Stomach (tissue), 9 donors: Measurements from ENCODE around the gene ENOX1. TPM values are rescaled to one million over a fixed set of nuclear protein-coding genes. Genes with fewer than 3 reads are reported as not detected.
A peak's percentile ranks its signal among the peaks of the same experiment; 100 is the strongest.

Source experiments
- DNase-seq, 2 donors: peaks; one replicate each; pipeline versions ENCODE4 v3.0.0 to v3.0.0-alpha.2; 2013 to 2019
- H3K27ac ChIP-seq, 5 donors: fragments of 200-600 bp in 4 of 5; sonication (generic) in 4 of 5; one replicate each; pipeline ENCODE4 v1.5.1; 2013 to 2019; ENCODE audit warnings: mild to moderate bottlenecking in 1 of 5, moderate library complexity in 1 of 5
- H3K27me3 ChIP-seq, 3 donors: fragments of 200-600 bp; sonication (generic); one replicate each; pipeline ENCODE4 v1.5.1; 2017 to 2019; ENCODE audit warnings: mixed run types in 1 of 3
- H3K36me3 ChIP-seq, 4 donors: fragments of 200-600 bp; sonication (generic); 1 replicate in 3 of 4; 2 replicates in 1 of 4; pipeline ENCODE4 v1.5.1; 2016 to 2019
- H3K4me1 ChIP-seq, 4 donors: fragments of 200-600 bp; sonication (generic); one replicate each; pipeline ENCODE4 v1.5.1; 2016 to 2019
- H3K4me3 ChIP-seq, 4 donors: fragments of 200-600 bp; sonication (generic) in 3 of 4; one replicate each; pipeline ENCODE4 v1.5.1; 2016 to 2019; ENCODE audit warnings: mild to moderate bottlenecking in 1 of 4
- H3K9me3 ChIP-seq, 4 donors: fragments of 200-600 bp; sonication (generic); one replicate each; pipeline ENCODE4 v1.5.1; 2016 to 2019
- EP300 ChIP-seq: sonication (generic); formaldehyde crosslinking; IDR thresholded peaks from one replicate; pipeline ENCODE4 v1.6.1; 2017; ENCODE audit warnings: antibody characterized with exemption
- POLR2A ChIP-seq, 4 donors: fragments of 450-650 bp; IDR thresholded peaks; one replicate each; pipeline ENCODE4 v1.6.1; 2016; ENCODE audit warnings: antibody characterized with exemption in 4 of 4, control low read depth in 2 of 4, mild to moderate bottlenecking in 1 of 4, moderate library complexity in 1 of 4
- POLR2AphosphoS5 ChIP-seq, 3 donors: sonication (generic); formaldehyde crosslinking; IDR thresholded peaks; one replicate each; pipeline ENCODE4 v1.6.1; 2016; ENCODE audit warnings: antibody characterized with exemption in 3 of 3
- WGBS, 5 donors: extraction: QIAGEN DNeasy Blood & Tissue Kit in 3 of 5; methylation state at CpG; one replicate each; pipeline versions ENCODE4 v1.1.5 to v1.1.7; 2013 to 2018; 5-methylcytosine and 5-hydroxymethylcytosine counted together
- intact Hi-C: fragments of 100-400 bp; cut with DNase I; formaldehyde crosslinking; loops from one replicate; pipeline ENCODE4 v1.15.1; 2023; ENCODE audit warnings: low total_unique reads
- polyA plus RNA-seq, 3 donors: library from polyadenylated mRNA; stranded (reverse); fragments of 200-250 nt; gene quantifications; one replicate each; pipeline ENCODE4 v1.2.3, GENCODE V29; 2013
- total RNA-seq, 5 donors: library from RNA; depleted of rRNA; stranded (reverse); fragments of >200 nt; gene quantifications; one replicate each; pipeline versions ENCODE4 v1.1.0 to v1.2.3, GENCODE V29; 2014 to 2016
- TF ChIP-seq, protein P1 (sequence below), 7 experiments: fragments of 450-650 bp in 4 of 7; fragments of 200-600 bp in 3 of 7; sonication (generic) in 3 of 7; IDR thresholded peaks; one replicate each; pipeline ENCODE4 v1.5.1; 2016 to 2019; ENCODE audit warnings: antibody characterized with exemption in 7 of 7, control low read depth in 2 of 7, mild to moderate bottlenecking in 1 of 7
- donor health status: healthy with polysubstance abuse.
- donor health status: Bipolar disorder and iron deficiency.
- donor health status: healthy.

ENOX1 gene
- total and polyA plus RNA-seq, 8 donors = 0.46 to 6.2 (median 1.4) TPM; not detected in 1

DNA sequence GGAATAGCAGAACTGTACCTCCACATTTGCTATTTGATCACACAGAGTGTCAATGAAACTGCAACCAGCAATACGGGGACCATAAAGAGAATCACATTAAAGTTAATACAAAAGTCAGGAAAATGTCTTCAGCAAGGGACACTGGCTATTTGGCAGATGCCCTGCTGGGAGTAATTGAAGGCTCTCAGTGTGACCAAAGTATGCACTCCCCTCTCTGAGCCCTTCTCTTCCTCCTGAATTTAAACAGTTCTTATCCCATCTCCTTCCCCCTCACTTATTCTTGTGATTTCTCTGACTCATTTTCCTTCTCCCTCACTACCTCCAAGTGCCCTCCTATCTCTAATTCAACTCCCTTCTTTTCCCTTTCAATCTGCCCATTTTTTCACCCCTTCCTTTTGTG, 117.7 kb downstream of the ENOX1 start:
- Histone ChIP-seq H3K4me3 (no peak overlapping the region), H3K4me1 (peaks cover 0 to 25% (median 14%) of the 10 kb centered on the region in 4 donors), H3K9me3 (no peaks in the 10 kb centered on the region), H3K36me3 (no peaks in the 10 kb centered on the region), H3K27me3 (no peaks in the 10 kb centered on the region), H3K27ac (no peak overlapping the region)
- no peak for DNase-seq
- WGBS, 5 donors = 79 to 94% (median 90%) methylated on average over 1 of the region's 1 CpG
- intact Hi-C loops = no loop called here
- TF ChIP-seq POLR2AphosphoS5 (IDR thresholded peaks at IDR 0.05) = no peak
- TF ChIP-seq, protein P1, sequence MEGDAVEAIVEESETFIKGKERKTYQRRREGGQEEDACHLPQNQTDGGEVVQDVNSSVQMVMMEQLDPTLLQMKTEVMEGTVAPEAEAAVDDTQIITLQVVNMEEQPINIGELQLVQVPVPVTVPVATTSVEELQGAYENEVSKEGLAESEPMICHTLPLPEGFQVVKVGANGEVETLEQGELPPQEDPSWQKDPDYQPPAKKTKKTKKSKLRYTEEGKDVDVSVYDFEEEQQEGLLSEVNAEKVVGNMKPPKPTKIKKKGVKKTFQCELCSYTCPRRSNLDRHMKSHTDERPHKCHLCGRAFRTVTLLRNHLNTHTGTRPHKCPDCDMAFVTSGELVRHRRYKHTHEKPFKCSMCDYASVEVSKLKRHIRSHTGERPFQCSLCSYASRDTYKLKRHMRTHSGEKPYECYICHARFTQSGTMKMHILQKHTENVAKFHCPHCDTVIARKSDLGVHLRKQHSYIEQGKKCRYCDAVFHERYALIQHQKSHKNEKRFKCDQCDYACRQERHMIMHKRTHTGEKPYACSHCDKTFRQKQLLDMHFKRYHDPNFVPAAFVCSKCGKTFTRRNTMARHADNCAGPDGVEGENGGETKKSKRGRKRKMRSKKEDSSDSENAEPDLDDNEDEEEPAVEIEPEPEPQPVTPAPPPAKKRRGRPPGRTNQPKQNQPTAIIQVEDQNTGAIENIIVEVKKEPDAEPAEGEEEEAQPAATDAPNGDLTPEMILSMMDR (IDR thresholded peaks at IDR 0.05) = no peak
- TF ChIP-seq EP300 = no peak
- no peak for TF ChIP-seq POLR2A (IDR thresholded peaks at IDR 0.05)

DNA sequence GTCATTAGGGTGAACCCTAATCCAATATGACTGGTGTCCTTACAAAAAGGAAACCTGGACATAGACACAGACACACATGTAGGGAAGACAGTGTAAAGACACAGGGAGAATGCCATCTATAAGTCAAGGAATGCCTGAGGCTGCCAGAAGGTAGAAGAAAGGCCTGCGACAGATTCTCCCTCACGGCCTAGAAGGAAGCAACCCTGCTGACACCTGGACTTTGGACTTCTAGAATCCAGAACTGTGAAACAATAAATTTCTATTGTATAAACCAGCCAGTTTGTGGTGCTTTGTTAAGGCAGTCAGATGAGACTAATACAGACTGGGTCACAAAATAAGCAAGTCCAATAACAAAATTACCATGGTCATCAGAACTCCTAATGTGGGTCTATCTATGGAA, 120.4 kb downstream of the ENOX1 start:
- Histone ChIP-seq H3K4me3 (no peak overlapping the region), H3K9me3 (no peaks in the 10 kb centered on the region), H3K27ac (no peak overlapping the region), H3K36me3 (no peaks in the 10 kb centered on the region), H3K27me3 (no peaks in the 10 kb centered on the region), H3K4me1 (peaks cover 0 to 39% (median 22%) of the 10 kb centered on the region in 4 donors)
- intact Hi-C loops = no loop called here
- TF ChIP-seq POLR2A (IDR thresholded peaks at IDR 0.05) = no peak
- no peak for TF ChIP-seq EP300
- TF ChIP-seq POLR2AphosphoS5 (IDR thresholded peaks at IDR 0.05) = no peak
- TF ChIP-seq, protein P1 (IDR thresholded peaks at IDR 0.05) = no peak
- DNase-seq = no peak
- 84 to 89% (median 86%) methylated on average over 2 of the region's 2 CpGs for WGBS, 5 donors

DNA sequence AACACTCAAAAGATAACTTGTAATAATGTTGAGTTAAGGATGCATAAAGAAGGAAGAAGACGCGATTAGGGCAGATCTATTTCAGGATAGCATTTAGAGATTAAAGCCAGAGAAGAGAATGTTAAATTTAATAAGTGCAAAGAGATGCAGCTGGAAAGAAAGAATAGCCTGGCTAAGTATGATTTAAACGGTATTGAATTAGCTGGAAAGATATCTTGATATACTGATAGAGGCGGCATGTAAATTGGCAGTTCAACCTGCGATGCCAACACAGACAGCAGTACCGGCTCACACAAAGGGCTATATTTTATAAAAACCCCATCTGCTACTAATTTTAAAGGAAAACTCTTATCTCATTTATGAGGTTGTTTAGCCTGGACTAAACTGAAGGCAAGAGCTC, 121.4 kb downstream of the ENOX1 start:
- peak overlapping the region in 2 of 5 donors; percentile 25 to 42 for H3K27ac ChIP-seq
- no peaks in the 10 kb centered on the region for H3K27me3 ChIP-seq
- TF ChIP-seq EP300 (no peak), POLR2A (IDR thresholded peaks at IDR 0.05) (no peak), POLR2AphosphoS5 (IDR thresholded peaks at IDR 0.05) (no peak)
- TF ChIP-seq, protein P1 (IDR thresholded peaks at IDR 0.05) = no peak
- DNase-seq = no peak
- intact Hi-C loops = no loop called here
- WGBS, 5 donors = 44 to 61% (median 53%) methylated on average over 6 of the region's 6 CpGs
- H3K4me3 ChIP-seq = no peak overlapping the region
- peaks cover 0 to 39% (median 22%) of the 10 kb centered on the region in 4 donors for H3K4me1 ChIP-seq
- no peaks in the 10 kb centered on the region for H3K9me3 ChIP-seq
- H3K36me3 ChIP-seq = no peaks in the 10 kb centered on the region

DNA sequence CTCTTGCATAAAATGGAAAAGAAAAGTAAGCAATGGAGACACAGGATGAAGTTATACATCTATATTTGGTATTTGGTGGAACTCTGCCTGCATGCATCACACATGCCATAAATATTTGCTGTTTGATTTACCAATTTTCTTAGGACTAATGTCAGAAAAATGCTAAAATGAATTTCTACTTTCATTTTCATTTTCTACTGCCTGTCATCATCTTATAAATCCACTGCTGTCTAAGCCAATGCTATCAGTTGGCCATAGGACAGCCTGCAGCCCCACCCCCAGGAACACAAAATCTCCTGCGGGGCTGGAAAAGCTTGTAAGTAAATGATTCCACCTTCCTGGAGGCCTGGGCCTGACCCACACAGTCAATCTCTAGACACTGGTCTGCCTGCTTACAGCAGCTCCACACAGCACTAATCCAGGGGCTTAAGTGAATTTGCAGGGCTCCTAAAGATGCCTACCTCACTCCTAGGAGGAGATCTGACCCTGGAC, 122.0 kb downstream of the ENOX1 start:
- TF ChIP-seq EP300 (no peak), POLR2A (IDR thresholded peaks at IDR 0.05) (no peak), POLR2AphosphoS5 (IDR thresholded peaks at IDR 0.05) (no peak)
- TF ChIP-seq, protein P1 (IDR thresholded peaks at IDR 0.05) = no peak
- H3K4me3 ChIP-seq = no peak overlapping the region
- H3K27me3 ChIP-seq = no peaks in the 10 kb centered on the region
- H3K36me3 ChIP-seq = no peaks in the 10 kb centered on the region
- H3K9me3 ChIP-seq = no peaks in the 10 kb centered on the region
- 0 to 18% (median 6%) methylated on average over 1 of the region's 1 CpG for WGBS, 5 donors
- peaks cover 0 to 39% (median 22%) of the 10 kb centered on the region in 4 donors for H3K4me1 ChIP-seq
- peak; percentile 35 to 52 for DNase-seq
- peak overlapping the region in 3 of 5 donors; percentile 25 to 43 (median 42) for H3K27ac ChIP-seq
- intact Hi-C loops = no loop called here
